ENCODE results near the gene PTP4A2. TPM values are rescaled to one million over a fixed set of nuclear protein-coding genes. Genes with fewer than 3 reads are reported as not detected.
"Not testable (repeated sequence)": the region's sequence is repeated elsewhere in the genome, so short reads cannot be mapped to it uniquely, and the experiment has no call there.

Gene PTP4A2
- total and polyA plus RNA-seq, 9 donors = 92.5 to 366 (median 246) TPM

DNA sequence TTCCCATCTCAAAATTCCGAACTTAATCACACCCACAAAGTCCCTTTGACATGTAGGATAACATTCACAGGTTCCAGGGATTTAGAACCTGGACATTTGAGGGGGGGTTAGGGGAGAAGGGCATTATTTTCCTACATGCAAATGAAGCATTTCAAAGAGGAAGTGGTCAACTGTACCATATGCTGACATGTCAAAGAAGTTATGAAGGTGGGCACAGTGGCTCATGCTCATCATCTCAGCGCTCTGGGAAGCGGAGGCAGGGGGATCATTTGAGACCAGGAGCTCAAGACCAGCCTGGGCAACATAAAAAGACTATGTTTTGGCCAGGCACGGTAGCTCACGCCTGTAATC lies 35.7 kb downstream of the PTP4A2 start:
- Histone ChIP-seq H3K4me1 (ENCODE audit: insufficient read depth) (no peaks in the 10 kb centered on the region), H3K27me3 (no peaks in the 10 kb centered on the region), H3K4me3 (no peak overlapping the region), H3K9me3 (no peaks in the 10 kb centered on the region), H3K36me3 (no peaks in the 10 kb centered on the region), H3K27ac (no peak overlapping the region)
- no peak for DNase-seq
- intact Hi-C loops (cut with DNase I) = no loop called here
- 92 to 95% (median 93%) methylated on average over 5 of the region's 5 CpGs for WGBS, 3 donors
- TF ChIP-seq EP300 (IDR thresholded peaks at IDR 0.05) (no peak), POLR2A (IDR thresholded peaks at IDR 0.05) (no peak), CTCF (IDR thresholded peaks at IDR 0.05) (no peak)

DNA sequence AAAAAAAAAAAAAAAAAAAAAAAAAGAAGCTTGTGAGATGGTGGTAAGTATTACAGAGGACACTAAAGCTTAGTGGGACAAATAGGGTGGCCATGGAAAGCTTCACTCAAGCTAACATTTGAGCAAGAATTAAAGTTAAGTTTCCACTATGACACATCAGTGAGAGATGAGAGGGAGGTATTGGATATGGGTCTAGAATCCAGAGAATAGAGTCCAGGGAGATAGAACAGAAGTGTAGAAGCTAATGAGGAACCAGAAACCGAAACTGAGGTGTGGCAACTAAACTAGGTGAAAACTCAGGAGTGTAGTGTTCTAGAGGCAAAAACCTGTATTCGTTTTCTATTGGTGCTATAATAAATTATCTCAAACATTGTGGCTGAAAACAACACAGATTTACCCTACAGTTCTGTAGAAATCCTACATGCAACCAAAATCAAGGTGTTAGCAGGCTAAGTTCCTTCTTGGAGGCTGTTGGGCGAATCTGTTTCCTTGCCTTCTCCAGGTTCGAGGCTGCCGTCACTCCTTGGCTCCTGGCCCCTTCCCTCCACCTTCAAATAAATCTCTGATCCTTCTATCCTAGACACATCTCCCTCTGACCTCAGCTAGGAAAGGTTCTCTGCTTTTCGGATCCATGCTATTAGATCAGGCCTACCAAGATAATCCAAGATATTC lies 36.2 kb downstream of the PTP4A2 start:
- 93 to 94% (median 94%) methylated on average over 6 of the region's 6 CpGs for WGBS, 3 donors
- TF ChIP-seq CTCF (IDR thresholded peaks at IDR 0.05) (no peak), EP300 (IDR thresholded peaks at IDR 0.05) (no peak), POLR2A (IDR thresholded peaks at IDR 0.05) (no peak)
- no peaks in the 10 kb centered on the region for H3K4me1 ChIP-seq (ENCODE audit: insufficient read depth)
- H3K27me3 ChIP-seq = no peaks in the 10 kb centered on the region
- intact Hi-C loops (cut with DNase I) = no loop called here
- H3K27ac ChIP-seq = no peak overlapping the region
- no peak overlapping the region for H3K4me3 ChIP-seq
- no peaks in the 10 kb centered on the region for H3K9me3 ChIP-seq
- no peak for DNase-seq
- H3K36me3 ChIP-seq = no peaks in the 10 kb centered on the region

DNA sequence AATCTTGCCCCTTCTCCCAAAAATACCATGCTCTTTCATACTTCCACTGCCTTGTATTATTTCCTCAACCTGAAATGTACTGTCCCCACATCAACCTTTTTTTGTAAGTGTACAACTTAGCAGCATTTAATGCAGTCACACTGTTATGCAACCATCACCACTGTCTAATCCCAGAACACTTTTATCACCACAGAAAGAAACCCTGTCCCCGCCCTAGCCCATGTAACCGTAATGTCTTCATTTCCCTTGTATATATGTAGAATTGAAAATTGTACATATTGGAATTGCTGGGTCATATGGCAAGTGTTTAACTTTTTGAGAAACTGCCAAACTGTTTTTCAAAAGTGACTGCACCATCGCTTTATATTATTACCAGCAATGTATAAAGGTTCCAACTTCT lies 37.4 kb downstream of the PTP4A2 start:
- no peak for DNase-seq
- TF ChIP-seq POLR2A (IDR thresholded peaks at IDR 0.05) (no peak), EP300 (IDR thresholded peaks at IDR 0.05) (no peak), CTCF (IDR thresholded peaks at IDR 0.05) (no peak)
- no peak overlapping the region for H3K4me3 ChIP-seq
- no peaks in the 10 kb centered on the region for H3K36me3 ChIP-seq
- no peaks in the 10 kb centered on the region for H3K4me1 ChIP-seq (ENCODE audit: insufficient read depth)
- no peaks in the 10 kb centered on the region for H3K27me3 ChIP-seq
- H3K27ac ChIP-seq = no peak overlapping the region
- WGBS, 3 donors = 87 to 92% (median 90%) methylated on average over 3 of the region's 3 CpGs
- intact Hi-C loops (cut with DNase I) = no loop called here
- H3K9me3 ChIP-seq = no peaks in the 10 kb centered on the region

DNA sequence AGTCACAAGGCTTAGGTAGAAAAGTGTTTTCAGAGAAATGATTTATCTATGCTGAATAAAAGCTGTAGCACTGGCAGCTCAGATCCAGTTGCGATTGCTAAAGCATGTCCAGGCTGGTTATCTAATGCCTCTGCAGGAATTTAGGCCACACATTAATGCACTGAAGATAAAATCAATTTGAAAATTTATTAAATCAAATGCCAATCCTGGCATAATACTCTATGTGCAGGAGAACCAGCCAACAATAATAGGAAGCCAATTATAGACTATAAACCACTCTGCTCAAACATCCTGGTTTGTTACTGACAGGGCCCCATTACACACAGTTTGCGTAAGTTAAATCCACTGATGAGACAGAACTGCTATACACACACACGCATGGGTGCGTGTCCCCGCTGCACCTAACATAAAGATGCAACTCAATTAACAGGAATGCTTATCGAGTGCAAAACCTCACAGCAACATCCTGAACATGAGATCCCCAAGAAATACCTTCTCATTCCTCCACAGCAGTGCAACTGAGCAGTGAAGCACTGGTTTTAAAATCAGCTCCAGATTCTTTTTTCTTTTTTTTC lies 40.6 kb downstream of the PTP4A2 start:
- no peak overlapping the region for H3K4me3 ChIP-seq
- TF ChIP-seq EP300 (IDR thresholded peaks at IDR 0.05) (no peak), CTCF (IDR thresholded peaks at IDR 0.05) (no peak), POLR2A (IDR thresholded peaks at IDR 0.05) (no peak)
- no peaks in the 10 kb centered on the region for H3K36me3 ChIP-seq
- DNase-seq = no peak
- WGBS, 3 donors = 82 to 85% (median 84%) methylated on average over 6 of the region's 6 CpGs
- H3K27me3 ChIP-seq = no peaks in the 10 kb centered on the region
- intact Hi-C loops (cut with DNase I) = no loop called here
- H3K4me1 ChIP-seq (ENCODE audit: insufficient read depth) = no peaks in the 10 kb centered on the region
- no peaks in the 10 kb centered on the region for H3K9me3 ChIP-seq
- H3K27ac ChIP-seq = no peak overlapping the region

DNA sequence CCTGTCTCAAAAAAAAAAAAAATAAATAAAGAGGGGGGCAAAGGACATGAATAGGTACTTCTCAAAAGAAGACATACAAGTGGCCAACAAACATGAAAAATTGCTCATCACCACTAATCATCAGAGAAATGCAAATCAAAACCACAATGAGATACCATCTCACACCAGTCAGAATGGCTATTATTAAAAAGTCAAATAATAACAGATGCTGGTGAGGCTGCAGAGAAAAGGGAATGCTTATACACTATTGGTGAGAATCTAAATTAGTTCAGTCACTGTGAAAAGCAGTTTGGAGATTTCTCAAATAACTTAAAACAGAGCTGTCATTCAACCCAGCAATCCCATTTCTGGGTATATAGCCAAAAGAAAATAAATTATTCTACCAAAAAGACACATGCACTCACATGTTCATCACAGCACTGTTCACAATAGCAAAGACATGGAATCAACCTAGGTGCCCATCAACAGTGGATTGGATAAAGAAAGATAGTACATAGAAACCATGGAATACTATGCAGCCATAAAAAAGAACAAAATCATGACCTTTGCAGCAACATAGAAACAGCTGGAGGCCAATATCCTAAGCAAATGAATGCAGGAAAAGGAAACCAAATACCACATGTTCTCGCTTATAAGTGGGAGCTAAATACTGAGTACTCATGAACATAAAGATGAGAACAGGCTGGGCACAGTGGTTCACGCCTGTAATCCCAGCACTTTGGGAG lies 42.5 kb downstream of the PTP4A2 start:
- 93 to 100% (median 95%) methylated on average over 2 of the region's 2 CpGs for WGBS, 3 donors
- H3K27me3 ChIP-seq; H3K4me3 ChIP-seq; DNase-seq; H3K4me1 ChIP-seq (ENCODE audit: insufficient read depth); H3K36me3 ChIP-seq; H3K27ac ChIP-seq; H3K9me3 ChIP-seq; intact Hi-C loops (cut with DNase I): not testable (repeated sequence)
